ENCODE results near the gene PODXL2.

PODXL2 gene

DNA sequence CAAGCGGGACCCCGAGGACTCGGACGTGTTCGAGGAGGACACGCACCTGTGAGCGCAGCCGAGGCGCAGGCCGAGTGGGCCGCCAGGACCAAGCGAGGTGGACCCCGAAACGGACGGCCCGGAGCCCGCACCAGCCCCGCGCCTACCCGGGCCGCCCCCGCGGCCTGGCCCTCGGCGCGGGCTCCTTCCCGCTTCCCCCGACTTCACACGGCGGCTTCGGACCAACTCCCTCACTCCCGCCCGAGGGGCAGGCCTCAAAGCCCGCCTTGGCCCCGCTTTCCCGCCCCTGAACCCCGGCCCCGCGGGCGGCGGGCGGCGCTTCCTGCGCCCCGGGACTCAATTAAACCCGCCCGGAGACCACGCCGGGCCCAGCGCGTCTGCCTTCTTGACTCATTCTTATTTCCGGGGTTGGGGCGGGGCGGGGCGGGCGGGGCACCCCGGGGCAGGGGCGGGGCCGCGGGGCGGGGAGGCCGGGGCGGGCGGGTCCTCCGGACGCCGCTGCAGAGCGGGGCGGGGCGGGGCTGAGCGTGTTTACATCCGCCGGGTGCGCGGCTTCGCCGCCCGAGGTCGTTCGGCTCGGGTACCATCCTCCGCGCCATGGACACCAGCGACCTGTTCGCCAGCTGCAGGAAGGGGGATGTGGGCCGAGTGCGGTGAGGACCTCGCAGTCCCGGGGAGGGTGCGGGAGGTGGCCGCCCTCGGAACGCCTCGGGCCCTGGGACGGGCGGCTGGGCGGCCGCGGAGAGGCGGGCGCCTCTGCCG is 43.6 kb downstream of the PODXL2 start, which contains the start of gene ABTB1:
ABTB1 (plus strand) TSS at position 524 of the 762 bp plus-strand sequence; CDS start at position 598, 74 bp downstream.
- peak; percentile 74 for TF ChIP-seq POLR2A (IDR thresholded peaks at IDR 0.05; ENCODE audit: extremely low read depth, insufficient read length)
- 0 out of 2 replicates have a peak, but pooled peaks have one; percentile 13 for TF ChIP-seq MYC (IDR thresholded peaks at IDR 0.05; ENCODE audit: low read depth, low read length)
- TF ChIP-seq, protein P1, sequence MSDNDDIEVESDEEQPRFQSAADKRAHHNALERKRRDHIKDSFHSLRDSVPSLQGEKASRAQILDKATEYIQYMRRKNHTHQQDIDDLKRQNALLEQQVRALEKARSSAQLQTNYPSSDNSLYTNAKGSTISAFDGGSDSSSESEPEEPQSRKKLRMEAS (IDR thresholded peaks at IDR 0.05; ENCODE audit: low read depth, low read length) = peak; percentile 47
- TF ChIP-seq CTCF (IDR thresholded peaks at IDR 0.05; ENCODE audit: low read depth, low read length) = no peak
- peak; percentile 85 for DNase-seq (ENCODE audit: low read depth)
- H3K4me3 ChIP-seq (ENCODE audit: low read depth, low read length) = peak within 1 kb of the TSS; percentile 44

DNA sequence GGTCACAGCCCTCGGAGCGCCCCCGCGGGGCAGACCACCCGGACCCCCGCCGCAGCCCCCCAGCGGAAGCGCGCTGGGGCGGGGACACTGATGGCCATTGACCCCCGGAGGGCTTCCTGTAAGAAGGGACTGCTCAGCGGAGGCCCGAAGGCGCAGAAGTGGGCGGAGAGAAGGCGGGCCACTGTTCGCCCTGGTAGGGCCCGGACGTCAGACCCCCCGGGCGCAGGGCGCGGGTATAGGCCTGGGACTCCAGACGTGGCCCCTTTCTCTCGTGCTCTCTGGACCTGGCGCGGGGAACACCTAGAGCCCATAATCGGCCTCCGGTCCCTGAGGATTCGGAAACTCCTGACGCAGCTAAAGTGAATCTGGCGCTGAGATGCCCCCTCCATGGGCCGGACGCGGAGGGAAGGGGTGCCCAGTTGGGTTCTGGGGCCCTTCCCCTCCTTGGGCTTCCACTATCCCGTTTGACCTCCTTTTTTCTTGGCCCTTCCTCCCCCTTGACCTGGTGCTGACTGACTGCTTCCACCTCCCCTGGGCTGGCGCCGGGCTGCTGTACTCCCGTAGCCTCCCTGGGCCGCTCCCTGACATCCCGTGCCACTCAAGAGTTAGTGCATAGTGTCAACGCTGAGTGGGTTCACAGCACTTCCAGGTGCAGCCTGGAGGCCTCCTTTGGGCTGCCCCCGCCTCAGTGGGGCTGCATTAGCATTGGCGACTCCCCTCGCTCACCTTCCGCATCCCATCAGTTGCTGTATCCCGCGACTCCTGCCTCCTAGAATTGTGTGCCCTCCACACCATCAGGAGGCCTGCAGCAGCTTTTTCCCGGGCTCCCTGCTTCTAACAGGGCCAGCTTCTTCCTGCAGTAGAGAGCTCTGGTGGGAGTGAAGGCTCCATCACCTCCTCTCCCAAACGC is 44.5 kb downstream of the PODXL2 start:
- DNase-seq (ENCODE audit: low read depth) = no peak
- peak overlapping the region; percentile 44 for H3K4me3 ChIP-seq (ENCODE audit: low read depth, low read length)
- TF ChIP-seq POLR2A (IDR thresholded peaks at IDR 0.05; ENCODE audit: extremely low read depth, insufficient read length) (no peak), CTCF (IDR thresholded peaks at IDR 0.05; ENCODE audit: low read depth, low read length) (no peak), MYC (IDR thresholded peaks at IDR 0.05; ENCODE audit: low read depth, low read length) (no peak)
- TF ChIP-seq, protein P1 (IDR thresholded peaks at IDR 0.05; ENCODE audit: low read depth, low read length) = no peak

DNA sequence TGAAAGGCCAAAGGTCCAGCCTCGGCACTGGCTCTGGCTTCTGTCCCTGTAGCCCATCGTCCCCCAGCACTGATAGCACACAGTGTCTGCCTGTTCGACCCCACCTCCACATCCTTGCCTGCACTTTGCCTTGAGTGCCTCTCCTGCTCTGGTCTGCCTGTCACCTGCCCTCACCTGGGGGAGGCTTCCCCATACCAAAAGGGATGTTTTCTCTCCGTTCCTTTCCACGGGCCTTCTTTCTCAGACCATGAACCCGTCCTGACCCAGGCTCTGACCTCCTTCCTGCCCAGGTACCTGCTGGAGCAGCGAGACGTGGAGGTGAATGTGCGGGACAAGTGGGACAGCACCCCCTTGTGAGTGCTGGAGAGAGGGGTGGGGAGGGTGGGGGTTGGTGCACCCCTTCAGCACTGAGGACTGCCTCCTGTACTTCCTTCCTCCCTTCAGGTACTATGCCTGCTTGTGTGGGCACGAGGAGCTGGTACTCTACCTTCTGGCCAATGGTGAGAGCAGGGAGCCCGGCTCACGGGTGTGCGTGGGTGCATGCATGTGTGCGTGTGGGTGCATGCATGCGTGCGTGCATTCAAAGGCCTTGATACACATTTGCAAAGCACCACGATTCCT is 45.2 kb downstream of the PODXL2 start:
- H3K4me3 ChIP-seq (ENCODE audit: low read depth, low read length) = no peak overlapping the region
- no peak for DNase-seq (ENCODE audit: low read depth)
- no peak for TF ChIP-seq CTCF (IDR thresholded peaks at IDR 0.05; ENCODE audit: low read depth, low read length)
- no peak for TF ChIP-seq MYC (IDR thresholded peaks at IDR 0.05; ENCODE audit: low read depth, low read length)
- TF ChIP-seq POLR2A (IDR thresholded peaks at IDR 0.05; ENCODE audit: extremely low read depth, insufficient read length) = no peak
- TF ChIP-seq, protein P1 (IDR thresholded peaks at IDR 0.05; ENCODE audit: low read depth, low read length) = no peak

DNA sequence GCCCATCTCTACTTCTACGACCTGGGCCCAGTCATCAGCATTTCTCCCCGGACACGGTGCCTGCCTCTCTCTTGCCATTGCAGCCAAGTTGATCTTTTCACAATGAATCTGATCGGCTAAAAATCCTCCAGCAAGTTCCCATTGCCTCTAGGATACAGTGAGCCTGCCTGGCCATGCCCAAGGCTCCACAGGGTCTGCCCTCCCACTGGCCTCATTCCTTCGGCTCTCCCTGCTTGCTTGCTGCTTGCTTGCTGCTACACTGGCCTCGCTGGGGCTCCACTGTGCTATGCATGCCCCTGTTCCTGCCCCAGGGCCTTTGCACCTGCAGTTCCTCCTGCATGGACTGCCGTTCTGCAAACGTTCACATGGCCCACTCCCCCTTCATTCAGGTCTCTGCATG is 45.8 kb downstream of the PODXL2 start:
- no peak for TF ChIP-seq POLR2A (IDR thresholded peaks at IDR 0.05; ENCODE audit: extremely low read depth, insufficient read length)
- TF ChIP-seq MYC (IDR thresholded peaks at IDR 0.05; ENCODE audit: low read depth, low read length) = no peak
- no peak for TF ChIP-seq CTCF (IDR thresholded peaks at IDR 0.05; ENCODE audit: low read depth, low read length)
- TF ChIP-seq, protein P1 (IDR thresholded peaks at IDR 0.05; ENCODE audit: low read depth, low read length) = no peak
- no peak for DNase-seq (ENCODE audit: low read depth)
- no peak overlapping the region for H3K4me3 ChIP-seq (ENCODE audit: low read depth, low read length)

- no peak overlapping the region for H3K4me3 ChIP-seq (ENCODE audit: low read depth, low read length)
- TF ChIP-seq, protein P1 (IDR thresholded peaks at IDR 0.05; ENCODE audit: low read depth, low read length) = no peak
- TF ChIP-seq CTCF (IDR thresholded peaks at IDR 0.05; ENCODE audit: low read depth, low read length) (no peak), MYC (IDR thresholded peaks at IDR 0.05; ENCODE audit: low read depth, low read length) (no peak), POLR2A (IDR thresholded peaks at IDR 0.05; ENCODE audit: extremely low read depth, insufficient read length) (no peak)
Observed at GRCh38 chr3:127675651-127676391, 46.8 kb downstream of the PODXL2 start.

More at GRCh38 chr3:127675651-127676391, 46.8 kb downstream of the PODXL2 start:
- no peak for DNase-seq (ENCODE audit: low read depth)
